PC-9 (cell line): ENCODE measurements around the gene NRG2.

Experiments used
- CTCF ChIP-seq: fragments of 200-600 bp; sonication (generic); conservative IDR thresholded peaks from 2 replicates; pipeline ENCODE4 v1.6.1; 2017; ENCODE audit warnings: mixed run types, antibody characterized with exemption, mild to moderate bottlenecking, moderate library complexity
- EZH2 ChIP-seq: fragments of 200-600 bp; sonication (generic); IDR thresholded peaks from 2 replicates; pipeline ENCODE4 v1.8.0; 2017; ENCODE audit warnings: antibody characterized with exemption, low read depth

DNA sequence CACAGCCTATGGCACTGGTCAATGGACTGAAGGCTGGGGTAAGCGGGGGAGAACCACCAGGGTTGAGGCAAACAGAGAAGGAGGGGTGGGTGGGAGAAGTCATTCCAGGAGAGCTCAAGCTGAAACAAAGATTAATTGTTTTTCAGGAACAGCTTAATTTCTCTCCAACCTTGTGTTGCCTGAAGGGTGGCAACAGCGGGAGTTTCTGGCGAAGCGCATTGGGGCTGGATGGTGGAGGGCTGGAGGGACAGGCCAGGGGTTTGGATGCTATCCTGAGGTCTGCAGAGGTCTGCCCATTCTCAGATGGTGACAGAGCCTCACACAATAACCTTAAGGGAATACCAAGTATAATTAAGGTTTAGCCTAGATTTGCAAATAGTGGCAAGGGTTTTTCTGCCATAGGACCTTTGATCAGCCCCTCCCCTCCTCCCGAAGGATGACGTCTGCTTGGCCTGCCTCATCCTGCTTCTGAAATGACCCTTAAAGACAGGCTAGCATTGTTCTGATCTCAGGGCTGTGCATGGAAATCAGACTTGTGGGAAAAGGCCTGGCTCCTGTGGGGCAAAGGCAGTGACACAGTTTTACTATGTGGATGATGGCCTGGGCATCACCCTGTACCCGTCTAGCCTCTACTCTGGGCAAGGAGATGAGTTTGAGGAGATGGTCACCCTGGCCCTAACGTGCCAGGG is 214.7 kb downstream of the NRG2 start:
- TF ChIP-seq CTCF: no peak
- TF ChIP-seq EZH2: no peak
